C4-2B (cell line): ENCODE results near the gene ADM2.

Experiments used
- CTCF ChIP-seq: fragments of 450-650 bp; conservative IDR thresholded peaks from 2 replicates; pipeline ENCODE4 v1.5.1; 2017; ENCODE audit warnings: mild to moderate bottlenecking
- ZFX ChIP-seq: fragments of 450-650 bp; IDR thresholded peaks from 2 replicates; pipeline ENCODE4 v1.6.1; 2017

- TF ChIP-seq CTCF, result no peak
- TF ChIP-seq ZFX, result no peak
Observed at GRCh38 chr22:50486561-50487289, 5.4 kb downstream of the ADM2 start, which contains the start of gene MIOX.
